Suppressor macrophage treated with lipopolysaccharide for 1 hour (primary cell): ENCODE data around the gene HOXC11.

Experiments
- DNase-seq, 3 donors: peaks; one replicate each; pipeline ENCODE4 v3.0.0-alpha.2; 2020 to 2022

Gene HOXC11

DNA sequence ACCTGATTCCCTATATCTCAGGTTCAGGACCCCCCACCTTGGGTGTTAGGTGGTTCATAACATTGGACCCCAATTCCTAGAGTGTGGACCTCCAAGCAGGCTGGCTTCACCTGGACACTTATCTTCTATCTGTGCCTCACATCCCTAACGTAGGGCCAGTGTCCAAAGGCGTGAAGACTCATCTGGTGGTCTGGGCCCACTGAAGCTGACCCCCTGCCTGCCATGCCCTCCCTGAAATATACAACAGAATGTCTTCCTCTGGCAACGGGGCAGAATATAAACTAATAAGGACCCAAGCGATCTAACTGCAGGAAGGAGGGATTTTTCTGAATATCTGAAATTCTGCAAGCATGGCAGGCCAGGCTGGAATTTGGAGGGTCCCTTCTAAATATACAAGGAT lies 28.7 kb upstream of the HOXC11 start:
- DNase-seq: no peak

GRCh38 chr12:53944907-53945847 lies 27.7 kb upstream of the HOXC11 start:
- no peak for DNase-seq

DNA sequence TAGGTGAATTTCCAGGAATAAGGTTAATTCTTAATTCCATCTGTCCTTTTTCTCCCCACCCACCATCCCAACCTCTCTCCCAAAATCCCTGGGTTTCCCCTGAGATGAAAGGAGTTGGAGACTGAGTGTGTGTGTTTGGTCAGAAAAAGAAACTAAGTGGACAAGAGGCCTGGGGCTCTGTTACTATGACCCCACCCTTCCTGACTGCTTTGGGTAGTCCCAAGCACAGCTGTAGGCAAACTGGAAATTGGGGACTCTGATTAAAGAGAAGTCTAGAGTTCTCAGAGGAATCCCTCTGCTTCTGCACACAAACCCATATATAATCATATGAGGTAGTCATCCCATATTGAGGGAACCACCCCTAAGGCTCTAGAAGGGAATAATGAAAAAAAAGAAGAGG lies 25.2 kb upstream of the HOXC11 start:
- no peak for DNase-seq

DNA sequence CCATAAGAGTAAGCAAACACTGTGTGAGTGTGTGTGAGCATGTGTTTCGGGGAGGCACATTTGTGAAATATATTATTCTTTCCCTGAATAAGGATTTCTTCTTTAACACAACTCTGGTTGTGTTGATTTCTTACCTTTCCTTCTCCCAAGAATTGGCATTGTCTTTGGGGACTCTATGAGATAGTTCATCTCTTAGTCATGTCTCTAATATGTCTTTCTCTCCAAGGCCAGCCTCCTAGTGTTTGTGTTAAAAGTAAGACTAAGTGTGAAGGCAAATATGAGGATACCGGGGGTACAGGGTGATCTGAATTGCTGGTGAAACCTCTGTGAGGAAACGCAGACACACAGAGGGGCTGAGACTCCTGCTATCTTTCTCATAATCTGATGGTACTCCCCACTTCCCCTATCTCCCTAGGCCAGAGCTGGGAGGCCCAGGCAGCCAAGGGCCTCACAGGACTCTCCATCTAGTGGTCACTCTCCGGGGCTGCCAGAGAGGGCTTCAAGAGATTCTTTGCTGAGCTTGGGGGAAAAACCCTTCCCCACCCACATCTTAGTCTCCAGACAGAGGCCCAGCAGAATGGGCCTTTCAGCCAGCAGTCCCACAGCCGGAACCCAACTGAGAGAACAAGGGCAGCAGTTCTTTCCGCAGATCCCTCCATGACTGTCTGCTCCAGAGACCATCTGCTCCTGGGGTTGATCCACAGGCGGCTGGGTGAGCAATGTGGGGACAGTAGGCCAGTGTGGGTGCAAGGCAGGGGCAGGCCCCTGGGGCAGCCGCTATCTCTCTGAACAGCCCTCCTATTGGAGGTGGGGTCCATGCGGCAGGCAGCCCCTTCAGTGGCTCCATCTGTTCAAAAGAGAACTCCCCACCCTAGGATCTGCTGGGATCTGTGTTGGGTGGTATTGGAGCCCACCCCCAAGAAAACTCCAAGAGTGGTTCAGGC lies 24.0 kb upstream of the HOXC11 start:
- peak; percentile 23 to 51 (median 40) for DNase-seq

GRCh38 chr12:53949631-53950436 lies 23.1 kb upstream of the HOXC11 start:
- DNase-seq: no peak

- DNase-seq: no peak
Observed at GRCh38 chr12:53950437-53950773, 22.5 kb upstream of the HOXC11 start.

- no peak for DNase-seq
Observed at GRCh38 chr12:53950789-53951576, 21.9 kb upstream of the HOXC11 start.

DNA sequence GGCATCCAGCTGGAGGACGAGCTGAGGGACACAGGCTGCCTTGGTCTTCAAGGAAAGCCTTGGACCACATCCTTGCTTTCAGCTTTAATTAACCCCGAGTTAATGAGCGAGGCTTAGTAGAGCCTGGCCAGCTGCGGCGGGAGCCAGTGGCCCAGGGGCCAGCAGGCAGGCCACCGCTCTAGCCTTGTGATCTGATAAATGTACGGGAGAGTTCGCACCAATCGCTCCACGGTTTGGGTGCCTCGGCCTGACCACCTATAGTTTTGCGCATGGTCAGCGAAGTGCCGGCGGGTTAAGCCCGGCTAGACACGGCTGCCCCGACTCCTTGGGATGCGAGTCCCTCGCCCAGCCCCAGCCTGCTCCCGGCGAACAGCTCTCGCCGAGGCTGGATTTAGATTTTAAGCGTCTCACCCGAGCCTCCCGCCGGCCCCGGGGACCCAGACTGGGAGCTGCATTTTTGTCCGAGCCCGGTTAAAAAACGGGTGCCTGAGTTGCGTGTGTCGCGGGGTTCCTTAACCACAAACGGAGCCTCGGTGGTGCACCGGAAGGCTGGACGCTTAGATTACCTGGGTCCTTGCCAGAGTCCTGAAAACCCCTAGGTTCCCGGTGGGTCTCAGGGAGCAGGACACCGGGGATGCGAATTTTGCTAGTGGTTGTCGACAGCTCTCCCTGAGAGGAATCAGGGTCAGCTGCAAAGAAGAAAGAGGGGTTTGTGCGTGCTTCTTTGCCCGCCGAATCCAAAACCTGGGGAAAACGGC lies 21.2 kb upstream of the HOXC11 start:
- no peak for DNase-seq

DNA sequence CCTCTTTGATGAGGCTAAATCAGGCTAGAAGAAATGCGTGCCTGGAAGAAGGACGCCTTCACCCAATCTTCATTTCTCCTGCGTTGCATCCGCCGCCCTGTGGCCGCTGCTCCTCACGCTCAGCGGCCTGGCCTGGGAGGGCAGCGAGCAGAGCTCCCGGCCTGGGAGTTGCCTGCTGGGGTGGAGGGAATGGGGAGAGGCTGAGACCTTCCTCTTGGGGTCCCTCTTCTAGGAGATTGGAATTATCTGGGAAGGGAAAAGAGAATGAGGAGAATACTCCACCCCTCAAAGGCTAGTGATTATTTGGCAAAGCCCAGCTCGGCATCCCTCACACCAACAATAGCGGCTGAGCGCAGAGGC lies 20.6 kb upstream of the HOXC11 start:
- DNase-seq: no peak

DNA sequence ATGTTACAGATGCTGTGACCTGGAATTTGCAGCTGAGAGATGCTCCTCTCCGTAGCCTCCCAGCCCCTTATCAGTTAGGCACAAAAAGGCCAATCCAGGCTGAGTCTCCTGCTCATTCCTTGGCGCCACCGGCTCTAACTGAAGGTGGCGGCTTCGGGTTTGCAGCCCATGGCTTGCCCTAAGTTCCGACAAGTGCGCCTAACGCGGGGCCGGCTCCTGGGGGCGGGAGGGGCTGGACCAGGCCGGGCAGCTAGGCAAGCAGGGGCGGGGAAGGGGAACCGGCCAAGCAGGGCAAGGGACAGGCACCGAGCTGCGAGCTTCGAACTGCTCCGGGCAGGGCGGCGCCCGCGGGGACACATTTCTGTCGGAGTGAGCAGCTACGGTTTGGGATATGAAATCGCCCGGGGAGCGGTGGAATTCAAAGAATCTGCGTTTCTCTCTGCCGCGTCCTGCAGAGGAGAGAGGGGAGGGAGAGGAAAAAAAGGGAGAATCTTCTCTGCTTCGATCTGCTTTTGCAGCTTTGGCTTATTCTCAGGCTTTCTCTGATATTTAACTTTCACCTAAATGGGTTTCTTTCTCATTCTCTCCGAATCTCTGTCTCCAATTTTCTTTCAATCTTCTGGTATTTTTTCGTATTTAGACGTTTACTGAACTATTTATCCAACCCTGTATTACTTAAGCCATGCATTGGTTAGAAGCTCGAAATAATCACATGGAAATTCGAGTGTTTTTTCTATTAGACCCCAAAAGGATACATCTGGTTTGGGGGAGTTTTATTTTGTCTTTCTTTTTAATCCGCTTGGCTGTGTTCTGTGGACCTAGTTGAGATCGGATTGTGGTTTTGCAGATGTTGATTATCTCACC lies 19.8 kb upstream of the HOXC11 start:
- DNase-seq: no peak

- DNase-seq: no peak
Observed at GRCh38 chr12:53953831-53954693, 18.9 kb upstream of the HOXC11 start.

DNA sequence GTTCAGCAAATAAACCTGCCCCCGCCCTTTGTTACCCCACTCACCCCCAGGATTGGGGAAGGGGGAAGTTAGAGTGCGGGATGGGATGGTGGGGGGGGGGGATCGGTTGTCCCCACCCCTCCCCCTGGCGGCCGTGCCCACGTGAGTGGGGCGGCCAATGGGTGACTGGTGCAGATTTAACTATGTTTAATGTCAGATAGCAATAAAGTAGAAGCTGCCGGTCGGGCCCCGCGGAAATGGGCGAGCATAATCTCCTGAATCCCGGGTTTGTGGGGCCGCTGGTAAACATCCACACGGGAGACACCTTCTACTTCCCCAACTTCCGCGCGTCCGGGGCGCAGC lies 18.3 kb upstream of the HOXC11 start, which contains the start of gene HOXC12:
Gene HOXC12 (plus strand): TSS at position 210 of the 342 bp plus-strand sequence. CDS start 27 bp downstream, at position 237.
- DNase-seq: no peak

GRCh38 chr12:53955036-53955775 lies 17.7 kb upstream of the HOXC11 start:
- no peak for DNase-seq

GRCh38 chr12:53955776-53956250 lies 17.1 kb upstream of the HOXC11 start:
- no peak for DNase-seq

DNA sequence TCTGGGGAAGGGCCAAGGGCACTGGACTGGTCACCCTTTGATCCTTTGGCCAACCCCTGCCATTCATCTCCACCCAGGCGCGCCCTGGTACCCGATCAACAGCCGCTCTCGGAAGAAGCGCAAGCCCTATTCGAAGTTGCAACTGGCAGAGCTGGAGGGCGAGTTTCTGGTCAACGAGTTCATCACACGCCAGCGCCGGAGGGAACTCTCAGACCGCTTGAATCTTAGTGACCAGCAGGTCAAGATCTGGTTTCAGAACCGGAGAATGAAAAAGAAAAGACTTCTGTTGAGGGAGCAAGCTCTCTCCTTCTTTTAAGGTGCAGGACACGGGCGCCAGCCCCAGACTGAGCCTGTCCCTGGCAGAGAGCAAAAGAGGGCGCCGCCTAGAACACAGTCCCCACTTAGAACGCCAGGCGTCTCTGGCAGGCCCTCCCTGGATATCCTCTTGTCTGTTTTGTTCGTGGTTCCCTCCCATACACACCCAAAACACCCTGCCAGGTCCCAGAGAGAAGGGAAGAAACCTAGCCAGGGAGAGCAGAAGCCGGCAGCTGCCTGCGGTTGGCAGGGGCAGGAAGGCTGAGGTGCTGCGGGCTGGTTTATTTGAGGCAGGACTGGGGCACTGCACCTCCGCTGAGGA lies 16.6 kb upstream of the HOXC11 start:
- no peak for DNase-seq

GRCh38 chr12:53956914-53957536 lies 15.9 kb upstream of the HOXC11 start:
- DNase-seq: no peak

GRCh38 chr12:53958128-53958527 lies 14.8 kb upstream of the HOXC11 start:
- DNase-seq: no peak
